Measurements from ENCODE around the gene ITGB1. TPM values are rescaled to one million over a fixed set of nuclear protein-coding genes. Genes with fewer than 3 reads are reported as not detected.

ITGB1 gene
- total RNA-seq, 2 experiments from 2014 or later, result 43.2 to 48.9 TPM

- peaks cover 6% of the 10 kb centered on the region for H3K36me3 Mint-ChIP-seq
- DNase-seq, result no peak
- no peaks in the 10 kb centered on the region for H3K27me3 Mint-ChIP-seq
- no peak overlapping the region for H3K4me3 Mint-ChIP-seq
- H3K9me3 Mint-ChIP-seq, result peaks cover 5% of the 10 kb centered on the region
- no peaks in the 10 kb centered on the region for H3K4me1 Mint-ChIP-seq
- no peak overlapping the region for H3K27ac Mint-ChIP-seq
These were observed 103.6 kb downstream of the ITGB1 start for GRCh38 chr10:32854435-32854834.

GRCh38 chr10:32851301-32851700 is 106.7 kb downstream of the ITGB1 start:
- H3K36me3 Mint-ChIP-seq, result peaks cover 4% of the 10 kb centered on the region
- H3K27ac Mint-ChIP-seq, result no peak overlapping the region
- H3K4me3 Mint-ChIP-seq, result no peak overlapping the region
- H3K4me1 Mint-ChIP-seq, result no peaks in the 10 kb centered on the region
- no peaks in the 10 kb centered on the region for H3K27me3 Mint-ChIP-seq
- no peak for DNase-seq
- no peaks in the 10 kb centered on the region for H3K9me3 Mint-ChIP-seq
